SH-SY5Y (cell line): ENCODE results near the gene MDGA2.

Experiments
- GATA2 ChIP-seq: IDR thresholded peaks from 2 replicates; pipeline ENCODE4 v1.6.1; 2011; ENCODE audit warnings: mild to moderate bottlenecking, low read depth, low read length
- GATA3 ChIP-seq: IDR thresholded peaks from 2 replicates; pipeline ENCODE4 v1.6.1; 2011; ENCODE audit warnings: low read depth, mild to moderate bottlenecking, low read length, moderate library complexity

- TF ChIP-seq GATA2 (no peak), GATA3 (no peak)
Measured at GRCh38 chr14:47637753-47638152, 37.7 kb downstream of the MDGA2 start.
